Memory B cell (primary cell): ENCODE results near the gene ACTRT2.

Source experiments
- ATAC-seq: fragments of 150-1000 bp; cut with Tn5 transposase; 2 replicates; pipeline ENCODE4 v1.10.0; 2021; ENCODE audit warnings: low read depth, mild to moderate bottlenecking, moderate library complexity
- DNase-seq, 2 donors: peaks; one replicate each; pipeline ENCODE4 v3.0.0; 2022; ENCODE audit warnings: low spot score in 2 of 2
- H3K27ac Mint-ChIP-seq: one replicate; pipeline ENCODE4 v1.8.0; 2022; ENCODE audit warnings: mild to moderate bottlenecking, moderate library complexity, mixed read lengths
- H3K27me3 Mint-ChIP-seq: one replicate; pipeline ENCODE4 v1.8.0; 2022; ENCODE audit warnings: mixed read lengths
- H3K36me3 Mint-ChIP-seq: one replicate; pipeline ENCODE4 v1.8.0; 2022; ENCODE audit warnings: mild to moderate bottlenecking, mixed read lengths
- H3K4me1 Mint-ChIP-seq: one replicate; pipeline ENCODE4 v1.8.0; 2022; ENCODE audit warnings: mixed read lengths
- H3K4me3 Mint-ChIP-seq: one replicate; pipeline ENCODE4 v1.8.0; 2022; ENCODE audit warnings: mild to moderate bottlenecking, moderate library complexity, mixed read lengths
- H3K9me3 Mint-ChIP-seq: one replicate; pipeline ENCODE4 v1.8.0; 2022; ENCODE audit warnings: mixed read lengths

The ACTRT2 gene

GRCh38 chr1:3014443-3015268 lies 6.6 kb upstream of the ACTRT2 start:
- H3K4me1 Mint-ChIP-seq = peaks cover 3% of the 10 kb centered on the region
- no peak for DNase-seq
- peaks cover 2% of the 10 kb centered on the region for H3K9me3 Mint-ChIP-seq
- no peak for ATAC-seq
- H3K4me3 Mint-ChIP-seq = no peak overlapping the region
- no peak overlapping the region for H3K27ac Mint-ChIP-seq
- H3K36me3 Mint-ChIP-seq = peaks cover 3% of the 10 kb centered on the region
- peaks cover 5% of the 10 kb centered on the region for H3K27me3 Mint-ChIP-seq

- peaks cover 2% of the 10 kb centered on the region for H3K9me3 Mint-ChIP-seq
- peaks cover 5% of the 10 kb centered on the region for H3K27me3 Mint-ChIP-seq
- DNase-seq (no peak), ATAC-seq (no peak)
- H3K4me3 Mint-ChIP-seq = no peak overlapping the region
- peaks cover 3% of the 10 kb centered on the region for H3K4me1 Mint-ChIP-seq
- no peak overlapping the region for H3K27ac Mint-ChIP-seq
- peaks cover 3% of the 10 kb centered on the region for H3K36me3 Mint-ChIP-seq
These were observed 6.0 kb upstream of the ACTRT2 start for GRCh38 chr1:3015269-3015635.

DNA sequence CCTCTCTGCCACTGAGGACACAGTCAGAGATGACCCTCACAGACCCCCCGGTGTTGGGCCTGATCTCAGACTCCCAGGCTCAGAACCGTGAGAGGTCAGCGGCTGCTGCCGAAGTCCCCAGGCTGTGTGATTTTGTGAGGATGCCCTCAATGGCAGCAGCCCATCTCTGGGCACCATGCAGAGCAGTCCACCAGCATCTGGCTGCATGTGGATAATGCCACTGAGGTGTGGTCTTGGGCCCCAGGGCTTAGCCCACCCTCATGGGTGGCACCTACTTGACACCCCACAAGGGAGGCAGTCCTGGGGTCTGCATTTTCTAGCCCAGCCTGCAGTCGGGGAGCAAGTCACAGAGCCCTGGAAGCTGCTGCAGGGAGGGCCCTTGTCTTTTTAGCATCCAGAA lies 5.5 kb upstream of the ACTRT2 start:
- peaks cover 3% of the 10 kb centered on the region for H3K4me1 Mint-ChIP-seq
- H3K27ac Mint-ChIP-seq = no peak overlapping the region

GRCh38 chr1:3016641-3017439 lies 4.4 kb upstream of the ACTRT2 start:
- ATAC-seq (no peak), DNase-seq (no peak)
- Mint-ChIP-seq H3K36me3 (peaks cover 3% of the 10 kb centered on the region), H3K4me1 (peaks cover 3% of the 10 kb centered on the region), H3K27me3 (peaks cover 5% of the 10 kb centered on the region), H3K4me3 (no peak overlapping the region), H3K9me3 (peaks cover 2% of the 10 kb centered on the region), H3K27ac (no peak overlapping the region)

More for the DNA sequence above, 5.5 kb upstream of the ACTRT2 start:
- Mint-ChIP-seq H3K4me3 (no peak overlapping the region), H3K9me3 (peaks cover 2% of the 10 kb centered on the region), H3K36me3 (peaks cover 3% of the 10 kb centered on the region), H3K27me3 (peaks cover 5% of the 10 kb centered on the region)
- ATAC-seq (no peak), DNase-seq (no peak)

- H3K4me3 Mint-ChIP-seq = no peak overlapping the region
- H3K27me3 Mint-ChIP-seq = peaks cover 5% of the 10 kb centered on the region
- H3K36me3 Mint-ChIP-seq = peaks cover 3% of the 10 kb centered on the region
- ATAC-seq = no peak
- H3K4me1 Mint-ChIP-seq = peaks cover 3% of the 10 kb centered on the region
- H3K9me3 Mint-ChIP-seq = peaks cover 2% of the 10 kb centered on the region
- H3K27ac Mint-ChIP-seq = no peak overlapping the region
- no peak for DNase-seq
These were observed 3.7 kb upstream of the ACTRT2 start for GRCh38 chr1:3017440-3018050.

DNA sequence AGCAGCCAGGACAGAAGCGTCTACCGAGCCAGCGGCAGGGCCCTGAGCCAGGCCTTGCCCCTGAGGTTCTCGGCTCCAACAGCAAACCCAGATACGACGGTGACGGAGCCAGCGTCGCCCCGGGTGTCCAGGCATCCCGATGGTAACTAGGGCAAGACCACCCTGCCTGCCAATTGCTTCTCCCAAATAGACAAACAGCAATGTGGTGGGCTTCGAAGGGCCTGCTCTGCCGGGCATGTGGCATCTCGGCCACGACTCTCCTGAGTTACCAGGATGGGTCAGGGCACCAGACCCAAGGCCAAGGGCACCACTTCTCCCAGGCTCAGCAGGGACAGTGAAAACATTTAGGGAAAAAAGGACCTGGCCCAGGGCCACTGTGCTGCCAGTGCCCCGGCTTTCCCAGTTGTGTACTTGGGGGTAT lies 3.2 kb upstream of the ACTRT2 start:
- no peak overlapping the region for H3K27ac Mint-ChIP-seq
- no peak for DNase-seq
- peaks cover 2% of the 10 kb centered on the region for H3K9me3 Mint-ChIP-seq
- H3K36me3 Mint-ChIP-seq = peaks cover 3% of the 10 kb centered on the region
- H3K4me1 Mint-ChIP-seq = peaks cover 3% of the 10 kb centered on the region
- peaks cover 4% of the 10 kb centered on the region for H3K27me3 Mint-ChIP-seq
- no peak for ATAC-seq
- no peak overlapping the region for H3K4me3 Mint-ChIP-seq

GRCh38 chr1:3018576-3018975 lies 2.7 kb upstream of the ACTRT2 start:
- Mint-ChIP-seq H3K4me3 (no peak overlapping the region), H3K9me3 (no peaks in the 10 kb centered on the region), H3K4me1 (no peaks in the 10 kb centered on the region), H3K27ac (no peak overlapping the region), H3K36me3 (no peaks in the 10 kb centered on the region), H3K27me3 (peaks cover 1% of the 10 kb centered on the region)
- DNase-seq (no peak), ATAC-seq (no peak)

DNA sequence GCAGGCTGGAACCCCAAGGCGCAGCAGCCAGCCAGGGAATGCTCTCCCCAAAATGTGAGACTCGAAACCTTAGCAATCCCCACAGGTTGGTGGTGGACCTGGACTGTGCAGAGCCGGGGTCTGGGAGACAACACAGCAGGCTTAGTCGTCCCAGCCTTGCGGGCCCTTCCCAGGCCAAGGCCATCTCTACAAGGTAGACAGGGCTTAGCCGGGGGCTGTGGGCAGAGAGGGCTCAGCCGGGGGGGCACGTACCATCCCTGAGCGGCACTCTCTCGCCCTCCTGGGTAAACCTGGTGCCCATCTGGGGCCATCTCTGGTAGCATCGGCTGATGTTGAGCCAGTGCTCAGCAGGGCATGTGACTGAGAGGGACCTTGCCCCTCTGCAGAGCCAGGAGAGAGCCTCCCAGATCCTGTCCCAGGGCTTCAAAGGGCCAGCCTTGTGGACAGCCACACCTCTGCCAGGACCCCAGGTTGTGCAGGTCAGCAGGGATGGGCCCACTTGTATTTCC lies 2.2 kb upstream of the ACTRT2 start:
- Mint-ChIP-seq H3K4me3 (no peak overlapping the region), H3K27ac (no peak overlapping the region), H3K36me3 (no peaks in the 10 kb centered on the region), H3K4me1 (no peaks in the 10 kb centered on the region), H3K27me3 (peaks cover 1% of the 10 kb centered on the region), H3K9me3 (no peaks in the 10 kb centered on the region)
- DNase-seq = no peak
- ATAC-seq = no peak

GRCh38 chr1:3019516-3020051 lies 1.7 kb upstream of the ACTRT2 start:
- H3K27me3 Mint-ChIP-seq = peaks cover under 1% of the 10 kb centered on the region
- DNase-seq (no peak), ATAC-seq (no peak)
- H3K36me3 Mint-ChIP-seq = no peaks in the 10 kb centered on the region
- H3K9me3 Mint-ChIP-seq = no peaks in the 10 kb centered on the region
- no peak overlapping the region for H3K4me3 Mint-ChIP-seq
- no peaks in the 10 kb centered on the region for H3K4me1 Mint-ChIP-seq
- H3K27ac Mint-ChIP-seq = no peak overlapping the region

GRCh38 chr1:3020263-3020909 lies 881 bp upstream of the ACTRT2 start:
- Mint-ChIP-seq H3K4me3 (no peak overlapping the region), H3K36me3 (no peaks in the 10 kb centered on the region), H3K27me3 (no peaks in the 10 kb centered on the region), H3K4me1 (no peaks in the 10 kb centered on the region), H3K27ac (no peak overlapping the region), H3K9me3 (no peaks in the 10 kb centered on the region)
- DNase-seq = no peak
- no peak for ATAC-seq

DNA sequence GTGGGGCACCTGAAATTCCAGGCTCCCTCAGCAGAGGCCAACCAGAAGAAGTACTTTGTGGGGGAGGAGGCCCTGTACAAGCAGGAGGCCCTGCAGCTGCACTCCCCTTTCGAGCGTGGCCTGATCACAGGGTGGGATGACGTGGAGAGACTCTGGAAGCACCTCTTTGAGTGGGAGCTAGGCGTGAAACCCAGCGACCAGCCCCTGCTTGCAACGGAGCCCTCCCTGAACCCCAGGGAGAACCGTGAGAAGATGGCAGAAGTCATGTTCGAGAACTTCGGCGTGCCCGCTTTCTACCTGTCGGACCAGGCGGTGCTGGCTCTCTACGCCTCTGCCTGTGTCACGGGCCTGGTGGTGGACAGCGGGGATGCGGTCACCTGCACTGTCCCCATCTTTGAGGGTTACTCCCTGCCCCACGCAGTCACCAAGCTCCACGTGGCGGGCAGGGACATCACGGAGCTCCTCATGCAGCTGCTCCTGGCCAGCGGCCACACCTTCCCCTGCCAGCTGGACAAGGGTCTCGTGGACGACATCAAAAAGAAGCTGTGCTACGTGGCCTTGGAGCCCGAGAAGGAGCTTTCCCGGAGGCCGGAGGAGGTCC lies 634 bp downstream of the ACTRT2 start:
- no peaks in the 10 kb centered on the region for H3K9me3 Mint-ChIP-seq
- no peak overlapping the region for H3K27ac Mint-ChIP-seq
- DNase-seq (no peak), ATAC-seq (no peak)
- no peaks in the 10 kb centered on the region for H3K4me1 Mint-ChIP-seq
- H3K27me3 Mint-ChIP-seq = no peaks in the 10 kb centered on the region
- no peaks in the 10 kb centered on the region for H3K36me3 Mint-ChIP-seq
- H3K4me3 Mint-ChIP-seq = no peak overlapping the region

DNA sequence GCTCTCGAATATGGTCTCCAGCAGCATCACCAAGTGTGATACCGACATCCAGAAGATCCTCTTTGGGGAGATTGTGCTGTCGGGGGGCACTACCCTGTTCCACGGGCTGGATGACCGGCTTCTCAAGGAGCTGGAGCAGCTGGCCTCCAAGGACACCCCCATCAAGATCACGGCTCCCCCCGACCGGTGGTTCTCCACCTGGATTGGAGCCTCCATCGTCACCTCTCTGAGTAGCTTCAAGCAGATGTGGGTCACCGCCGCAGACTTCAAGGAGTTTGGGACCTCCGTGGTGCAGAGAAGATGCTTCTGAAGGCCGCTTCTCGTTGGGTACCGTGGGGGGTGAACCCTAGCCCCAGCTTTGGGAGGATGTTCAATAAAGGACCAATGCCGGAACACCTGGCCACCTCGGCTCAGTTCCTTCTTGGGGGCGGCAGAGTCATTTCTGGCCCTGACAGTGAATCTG lies 1.3 kb downstream of the ACTRT2 start:
- Mint-ChIP-seq H3K27ac (no peak overlapping the region), H3K36me3 (no peaks in the 10 kb centered on the region), H3K4me3 (no peak overlapping the region), H3K9me3 (no peaks in the 10 kb centered on the region), H3K27me3 (no peaks in the 10 kb centered on the region), H3K4me1 (no peaks in the 10 kb centered on the region)
- DNase-seq (no peak), ATAC-seq (no peak)

DNA sequence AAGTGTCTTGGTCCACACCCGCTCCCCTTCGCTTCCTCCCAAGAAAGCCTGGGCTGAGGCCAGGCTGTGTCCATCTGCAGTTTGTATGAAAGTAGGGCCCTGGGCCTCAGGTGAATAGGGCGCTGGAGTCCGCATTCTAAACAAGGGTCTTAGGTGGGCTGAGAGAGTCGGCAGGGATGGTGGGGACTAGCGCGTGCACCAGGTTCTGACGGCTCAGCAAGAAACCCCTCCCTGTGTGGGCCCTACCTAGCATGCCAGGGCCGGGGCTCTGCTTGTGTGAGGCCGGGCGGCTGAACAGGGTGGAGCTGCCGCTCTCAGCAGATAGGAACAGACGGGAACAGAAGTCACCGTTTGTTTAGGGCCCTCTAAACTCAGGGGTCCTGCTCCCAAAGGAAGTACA lies 1.7 kb downstream of the ACTRT2 start:
- H3K36me3 Mint-ChIP-seq = no peaks in the 10 kb centered on the region
- ATAC-seq = no peak
- no peak overlapping the region for H3K27ac Mint-ChIP-seq
- no peaks in the 10 kb centered on the region for H3K9me3 Mint-ChIP-seq
- H3K27me3 Mint-ChIP-seq = no peaks in the 10 kb centered on the region
- H3K4me1 Mint-ChIP-seq = no peaks in the 10 kb centered on the region
- H3K4me3 Mint-ChIP-seq = no peak overlapping the region
- no peak for DNase-seq
